HAP-1 (cell line): ENCODE results near the gene PSME3.
"Not testable (repeated sequence)": the region's sequence is repeated elsewhere in the genome, so short reads cannot be mapped to it uniquely, and the experiment has no call there.

Source experiments
- DNase-seq, 2 experiments: peaks; one replicate each; pipeline ENCODE4 v3.0.0-alpha.2; 2016 to 2020; ENCODE audit warnings: low spot score in 2 of 2
- H3K27me3 ChIP-seq: fragments of 250-450 bp; sonication (Bioruptor Pico); 2 replicates; pipeline ENCODE4 v1.5.1; 2020; ENCODE audit warnings: low read depth, mild to moderate bottlenecking, moderate library complexity
- H3K36me3 ChIP-seq: fragments of 250-450 bp; sonication (Bioruptor Pico); replicated peaks from 2 replicates; pipeline ENCODE4 v1.5.1; 2020; ENCODE audit warnings: mild to moderate bottlenecking
- H3K4me1 ChIP-seq: fragments of 250-450 bp; sonication (Bioruptor Pico); 2 replicates; pipeline ENCODE4 v1.5.1; 2020; ENCODE audit warnings: mild to moderate bottlenecking
- H3K4me3 ChIP-seq: fragments of 250-450 bp; sonication (Bioruptor Pico); 2 replicates; pipeline ENCODE4 v1.5.1; 2020; ENCODE audit warnings: mild to moderate bottlenecking, moderate library complexity
- H3K9me3 ChIP-seq: fragments of 250-450 bp; sonication (Bioruptor Pico); 2 replicates; pipeline ENCODE4 v1.5.1; 2020; ENCODE audit warnings: mild to moderate bottlenecking, moderate library complexity
- in situ Hi-C: fragments of 300-500 bp; cut with MboI; formaldehyde crosslinking; loops from 3 replicates; pipeline ENCODE4 v1.14.3; 2020; ENCODE audit warnings: low sequenced_read_pairs, inconsistent platforms, mixed read lengths

The PSME3 gene

GRCh38 chr17:42866631-42867575, 33.7 kb downstream of the PSME3 start:
- peaks cover 7% of the 10 kb centered on the region for H3K9me3 ChIP-seq
- no peaks in the 10 kb centered on the region for H3K4me1 ChIP-seq
- no peaks in the 10 kb centered on the region for H3K36me3 ChIP-seq
- no peak for DNase-seq
- in situ Hi-C loops: no loop called here
- H3K4me3 ChIP-seq: no peak overlapping the region
- H3K27me3 ChIP-seq: peaks cover 3% of the 10 kb centered on the region; the same call in 1 of the 2 replicates

GRCh38 chr17:42867694-42868261, 34.6 kb downstream of the PSME3 start:
- H3K4me3 ChIP-seq, H3K4me1 ChIP-seq, H3K9me3 ChIP-seq, in situ Hi-C loops, DNase-seq, H3K27me3 ChIP-seq, H3K36me3 ChIP-seq: not testable (repeated sequence)

GRCh38 chr17:42868338-42868737, 35.1 kb downstream of the PSME3 start:
- Histone ChIP-seq H3K4me3 (no peak overlapping the region), H3K27me3 (peaks cover 2% of the 10 kb centered on the region; the same call in 1 of the 2 replicates), H3K4me1 (no peaks in the 10 kb centered on the region), H3K36me3 (no peaks in the 10 kb centered on the region), H3K9me3 (peaks cover 7% of the 10 kb centered on the region)
- no peak for DNase-seq
- in situ Hi-C loops: no loop called here

DNA sequence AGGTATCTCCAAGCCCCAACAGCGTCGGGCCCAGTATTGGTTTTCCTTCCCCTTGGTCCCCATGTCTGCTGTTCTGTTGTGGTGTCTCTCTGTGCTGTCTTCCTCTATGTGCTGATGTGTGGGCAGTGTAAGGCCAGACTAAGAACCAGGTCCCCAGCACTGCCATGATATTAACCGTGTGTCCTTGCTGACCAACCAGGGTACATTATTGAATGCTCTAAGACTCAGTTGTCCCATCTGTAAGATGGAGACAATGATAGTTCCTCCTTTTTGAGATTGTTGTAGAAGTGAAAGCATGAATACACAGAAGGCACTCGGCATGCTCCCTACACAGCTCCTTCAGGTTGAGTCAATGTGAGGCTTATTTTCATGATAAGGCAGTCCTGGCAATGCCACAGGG, 38.5 kb downstream of the PSME3 start:
- H3K9me3 ChIP-seq: peaks cover 7% of the 10 kb centered on the region
- H3K36me3 ChIP-seq: no peaks in the 10 kb centered on the region
- no peaks in the 10 kb centered on the region for H3K4me1 ChIP-seq
- DNase-seq: no peak
- H3K4me3 ChIP-seq: no peak overlapping the region
- H3K27me3 ChIP-seq: no peaks in the 10 kb centered on the region
- in situ Hi-C loops: no loop called here

- Histone ChIP-seq H3K27me3 (no peaks in the 10 kb centered on the region), H3K9me3 (peaks cover 7% of the 10 kb centered on the region), H3K4me1 (no peaks in the 10 kb centered on the region), H3K4me3 (no peak overlapping the region), H3K36me3 (no peaks in the 10 kb centered on the region)
- in situ Hi-C loops: no loop called here
- DNase-seq: no peak
Observed at GRCh38 chr17:42872251-42872965, 39.2 kb downstream of the PSME3 start.

- Histone ChIP-seq H3K36me3 (no peaks in the 10 kb centered on the region), H3K27me3 (no peaks in the 10 kb centered on the region), H3K4me3 (no peak overlapping the region), H3K9me3 (peaks cover 7% of the 10 kb centered on the region), H3K4me1 (no peaks in the 10 kb centered on the region)
- in situ Hi-C loops: no loop called here
- no peak for DNase-seq
Observed at GRCh38 chr17:42873315-42873714, 40.1 kb downstream of the PSME3 start.

DNA sequence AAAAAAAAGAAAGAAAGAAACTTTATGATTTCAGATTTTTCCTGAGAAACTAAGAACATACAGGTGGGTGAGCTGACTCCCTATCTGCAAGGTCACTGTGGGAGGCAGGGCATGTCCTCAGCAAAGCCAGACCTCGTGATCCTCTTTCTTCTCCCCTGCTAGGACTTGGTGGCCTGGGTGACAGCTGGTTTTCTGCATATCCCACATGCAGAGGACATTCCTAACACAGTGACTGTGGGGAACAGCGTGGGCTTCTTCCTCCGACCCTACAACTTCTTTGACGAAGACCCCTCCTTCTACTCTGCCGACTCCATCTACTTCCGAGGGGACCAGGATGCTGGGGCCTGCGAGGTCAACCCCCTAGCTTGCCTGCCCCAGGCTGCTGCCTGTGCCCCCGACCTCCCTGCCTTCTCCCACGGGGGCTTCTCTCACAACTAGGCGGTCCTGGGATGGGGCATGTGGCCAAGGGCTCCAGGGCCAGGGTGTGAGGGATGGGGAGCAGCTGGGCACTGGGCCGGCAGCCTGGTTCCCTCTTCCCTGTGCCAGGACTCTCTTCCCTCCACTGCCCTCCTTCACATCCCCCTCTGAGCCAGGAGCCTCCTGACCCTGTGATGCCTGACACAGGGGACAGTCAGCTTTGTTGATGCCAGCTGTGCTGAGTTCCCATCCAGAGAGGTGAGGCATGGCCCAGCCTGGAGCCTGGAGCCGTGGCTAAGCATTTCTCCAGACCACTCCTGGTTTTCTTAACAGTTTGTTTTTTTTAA, 40.9 kb downstream of the PSME3 start:
- H3K9me3 ChIP-seq, DNase-seq, in situ Hi-C loops, H3K4me1 ChIP-seq, H3K36me3 ChIP-seq, H3K4me3 ChIP-seq, H3K27me3 ChIP-seq: not testable (repeated sequence)

DNA sequence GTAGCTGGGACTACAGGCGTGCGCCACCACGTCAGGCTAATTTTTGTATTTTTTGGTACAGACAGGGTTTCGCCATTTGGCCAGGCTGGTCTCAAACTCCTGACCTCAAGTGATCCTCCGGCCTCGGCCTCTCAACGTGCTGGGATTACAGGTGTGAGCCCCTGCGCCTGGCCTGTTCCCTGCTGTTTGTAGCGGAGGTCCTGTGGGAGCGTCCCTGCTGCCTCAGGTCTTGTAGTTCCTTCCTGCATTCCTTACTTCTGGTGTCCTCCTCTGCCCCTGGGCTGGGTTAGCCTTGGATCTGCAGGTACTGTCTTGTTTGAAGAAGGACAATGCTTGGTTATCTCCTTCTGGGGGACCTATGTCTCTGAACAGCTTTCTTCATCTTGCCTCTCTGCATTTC, 43.8 kb downstream of the PSME3 start:
- no peak overlapping the region for H3K4me3 ChIP-seq
- in situ Hi-C loops: no loop called here
- no peaks in the 10 kb centered on the region for H3K27me3 ChIP-seq
- DNase-seq: no peak
- H3K36me3 ChIP-seq: no peaks in the 10 kb centered on the region
- H3K9me3 ChIP-seq: no peaks in the 10 kb centered on the region
- no peaks in the 10 kb centered on the region for H3K4me1 ChIP-seq

DNA sequence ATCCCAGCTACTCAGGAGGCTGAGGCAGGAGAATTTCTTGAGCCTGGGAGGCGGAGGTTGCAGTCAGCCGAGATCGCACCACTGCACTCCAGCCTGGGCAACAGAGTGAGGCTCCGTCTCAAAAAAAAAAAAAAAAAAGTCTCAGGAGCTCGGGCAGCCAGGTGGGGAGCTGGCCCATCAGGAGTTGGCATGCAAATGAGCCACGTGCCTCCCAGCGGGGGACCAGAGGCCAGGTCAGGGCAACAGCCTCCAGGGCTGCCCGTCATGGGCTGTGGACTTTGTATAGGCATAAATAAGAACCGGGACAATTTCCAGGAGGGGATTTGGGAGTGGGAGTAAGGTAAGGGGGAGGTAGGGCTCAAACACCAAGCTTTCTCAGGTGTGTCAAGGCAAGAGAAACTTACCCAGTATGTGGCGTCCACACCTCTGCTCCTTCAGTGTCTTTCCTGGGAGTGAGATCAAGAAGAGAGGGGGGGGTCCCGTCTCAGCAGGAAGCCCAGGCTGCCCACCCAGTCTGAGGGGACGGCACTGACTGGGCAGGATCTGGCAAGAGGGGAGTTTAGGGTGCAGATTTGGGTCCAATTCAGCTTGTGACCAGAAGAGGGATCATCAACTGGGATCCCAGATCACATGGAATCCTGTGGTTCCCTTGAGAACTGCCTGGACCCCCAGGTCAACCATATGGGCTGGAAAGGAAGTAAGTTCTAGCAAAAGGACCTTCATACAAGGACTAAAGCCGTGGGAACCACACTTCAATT, 45.1 kb downstream of the PSME3 start:
- no peak for DNase-seq
- Histone ChIP-seq H3K27me3 (no peaks in the 10 kb centered on the region), H3K4me3 (no peak overlapping the region), H3K9me3 (no peaks in the 10 kb centered on the region), H3K4me1 (no peaks in the 10 kb centered on the region), H3K36me3 (no peaks in the 10 kb centered on the region)
- in situ Hi-C loops: no loop called here

GRCh38 chr17:42878924-42879595, 45.9 kb downstream of the PSME3 start:
- H3K36me3 ChIP-seq: no peaks in the 10 kb centered on the region
- no peaks in the 10 kb centered on the region for H3K4me1 ChIP-seq
- DNase-seq: no peak
- H3K27me3 ChIP-seq: no peaks in the 10 kb centered on the region
- no peak overlapping the region for H3K4me3 ChIP-seq
- in situ Hi-C loops: no loop called here
- H3K9me3 ChIP-seq: no peaks in the 10 kb centered on the region

DNA sequence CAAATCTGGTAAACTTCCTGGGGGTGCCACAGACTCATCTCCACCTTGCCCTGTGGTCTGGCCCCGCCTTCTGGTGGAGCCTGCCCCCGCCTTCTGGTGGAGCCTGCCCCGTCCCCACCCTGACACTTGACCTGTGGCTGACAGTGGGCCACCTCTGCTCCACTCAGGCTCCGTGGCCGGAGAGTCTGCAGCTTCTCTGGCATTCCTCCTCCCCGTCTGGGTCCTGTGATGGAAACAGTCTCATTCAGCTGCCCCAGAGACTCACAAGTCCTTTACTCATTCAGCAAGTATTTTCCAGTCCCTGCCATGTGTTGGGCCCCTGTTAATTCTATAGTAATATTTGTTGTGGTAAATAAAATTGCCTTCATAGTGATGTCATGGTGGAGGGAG, 46.4 kb downstream of the PSME3 start:
- DNase-seq: no peak
- no peaks in the 10 kb centered on the region for H3K27me3 ChIP-seq
- H3K36me3 ChIP-seq: no peaks in the 10 kb centered on the region
- no peak overlapping the region for H3K4me3 ChIP-seq
- in situ Hi-C loops: no loop called here
- no peaks in the 10 kb centered on the region for H3K9me3 ChIP-seq
- no peaks in the 10 kb centered on the region for H3K4me1 ChIP-seq

GRCh38 chr17:42880776-42881310, 47.6 kb downstream of the PSME3 start:
- no peak for DNase-seq
- Histone ChIP-seq H3K36me3 (no peaks in the 10 kb centered on the region), H3K9me3 (no peaks in the 10 kb centered on the region), H3K27me3 (no peaks in the 10 kb centered on the region), H3K4me3 (no peak overlapping the region), H3K4me1 (no peaks in the 10 kb centered on the region)
- in situ Hi-C loops: no loop called here
